ENCODE results near the gene ZNF133.
"Not testable (repeated sequence)": the region's sequence is repeated elsewhere in the genome, so short reads cannot be mapped to it uniquely, and the experiment has no call there.

The ZNF133 gene

GRCh38 chr20:18349749-18350148 lies 61.4 kb downstream of the ZNF133 start:
- FAIRE-seq; DNase-seq (ENCODE audit: extremely low spot score, insufficient read length, low read depth): not testable (repeated sequence)

GRCh38 chr20:18359854-18360253 lies 71.5 kb downstream of the ZNF133 start:
- DNase-seq (ENCODE audit: extremely low spot score, insufficient read length, low read depth) (no peak), FAIRE-seq (no peak)

GRCh38 chr20:18360635-18361034 lies 72.3 kb downstream of the ZNF133 start:
- FAIRE-seq (no peak), DNase-seq (ENCODE audit: extremely low spot score, insufficient read length, low read depth) (no peak)

GRCh38 chr20:18361678-18362077 lies 73.4 kb downstream of the ZNF133 start:
- no peak for FAIRE-seq
- DNase-seq (ENCODE audit: extremely low spot score, insufficient read length, low read depth), result no peak

- DNase-seq (ENCODE audit: extremely low spot score, insufficient read length, low read depth), result no peak
- FAIRE-seq, result no peak
Measured at GRCh38 chr20:18362916-18363315, 74.6 kb downstream of the ZNF133 start.

- DNase-seq (ENCODE audit: extremely low spot score, insufficient read length, low read depth) (no peak), FAIRE-seq (no peak)
Measured at GRCh38 chr20:18363708-18364107, 75.4 kb downstream of the ZNF133 start.

GRCh38 chr20:18364768-18365167 lies 76.4 kb downstream of the ZNF133 start:
- DNase-seq (ENCODE audit: extremely low spot score, insufficient read length, low read depth) (no peak), FAIRE-seq (no peak)

Data from GM18507 (cell line).